Nephron (organoid): Measurements from ENCODE around the gene DCT.

Source experiments
- H3K27ac Mint-ChIP-seq, 3 experiments: 2 replicates each; pipeline ENCODE4 v1.8.0; 2020; ENCODE audit warnings: mixed read lengths in 3 of 3, mild to moderate bottlenecking in 2 of 3, moderate library complexity in 1 of 3
- H3K27me3 Mint-ChIP-seq: 2 replicates; pipeline ENCODE4 v1.8.0; 2021; ENCODE audit warnings: low read depth, mild to moderate bottlenecking, moderate library complexity, mixed read lengths
- H3K36me3 Mint-ChIP-seq: 2 replicates; pipeline ENCODE4 v1.8.0; 2020; ENCODE audit warnings: low read depth, mixed read lengths
- H3K4me1 Mint-ChIP-seq: 2 replicates; pipeline ENCODE4 v1.8.0; 2020; ENCODE audit warnings: mixed read lengths
- H3K4me3 Mint-ChIP-seq, 3 experiments: 2 replicates each; pipeline ENCODE4 v1.8.0; 2020; ENCODE audit warnings: mild to moderate bottlenecking in 3 of 3, mixed read lengths in 3 of 3, moderate library complexity in 2 of 3
- H3K9me3 Mint-ChIP-seq: 2 replicates; pipeline ENCODE4 v1.8.0; 2020; ENCODE audit warnings: mixed read lengths
- TF ChIP-seq, protein P1 (sequence below), 3 experiments: fragments of 200-600 bp; sonication (generic); IDR thresholded peaks; one replicate each; pipeline ENCODE4 v1.5.0; 2021; ENCODE audit warnings: antibody characterized with exemption in 3 of 3; ENCODE audit not compliant: unreplicated experiment in 3 of 3

Gene DCT

DNA sequence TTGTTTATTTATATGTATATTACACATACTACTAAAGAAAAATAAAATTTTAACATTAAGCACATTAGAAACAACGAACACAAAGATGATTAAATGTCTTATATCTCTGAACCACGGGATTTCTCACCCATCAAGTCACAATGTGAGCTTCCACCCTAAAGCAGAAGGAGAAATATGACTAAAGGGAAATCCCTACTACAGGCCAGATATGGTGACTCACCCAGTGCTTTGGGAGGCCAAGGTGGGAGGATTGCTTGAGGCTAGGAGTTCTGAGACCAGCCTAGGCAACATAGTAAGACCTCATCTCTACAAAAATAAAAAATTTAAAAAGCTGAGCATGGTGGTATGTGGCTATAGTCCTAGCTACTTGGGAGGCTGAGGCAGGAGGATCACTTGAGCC lies 24.6 kb downstream of the DCT start:
- Mint-ChIP-seq H3K4me1 (no peaks in the 10 kb centered on the region), H3K9me3 (no peaks in the 10 kb centered on the region), H3K36me3 (no peaks in the 10 kb centered on the region), H3K27me3 (no peaks in the 10 kb centered on the region), H3K4me3 (no peak overlapping the region), H3K27ac (no peak overlapping the region)
- TF ChIP-seq, protein P1, sequence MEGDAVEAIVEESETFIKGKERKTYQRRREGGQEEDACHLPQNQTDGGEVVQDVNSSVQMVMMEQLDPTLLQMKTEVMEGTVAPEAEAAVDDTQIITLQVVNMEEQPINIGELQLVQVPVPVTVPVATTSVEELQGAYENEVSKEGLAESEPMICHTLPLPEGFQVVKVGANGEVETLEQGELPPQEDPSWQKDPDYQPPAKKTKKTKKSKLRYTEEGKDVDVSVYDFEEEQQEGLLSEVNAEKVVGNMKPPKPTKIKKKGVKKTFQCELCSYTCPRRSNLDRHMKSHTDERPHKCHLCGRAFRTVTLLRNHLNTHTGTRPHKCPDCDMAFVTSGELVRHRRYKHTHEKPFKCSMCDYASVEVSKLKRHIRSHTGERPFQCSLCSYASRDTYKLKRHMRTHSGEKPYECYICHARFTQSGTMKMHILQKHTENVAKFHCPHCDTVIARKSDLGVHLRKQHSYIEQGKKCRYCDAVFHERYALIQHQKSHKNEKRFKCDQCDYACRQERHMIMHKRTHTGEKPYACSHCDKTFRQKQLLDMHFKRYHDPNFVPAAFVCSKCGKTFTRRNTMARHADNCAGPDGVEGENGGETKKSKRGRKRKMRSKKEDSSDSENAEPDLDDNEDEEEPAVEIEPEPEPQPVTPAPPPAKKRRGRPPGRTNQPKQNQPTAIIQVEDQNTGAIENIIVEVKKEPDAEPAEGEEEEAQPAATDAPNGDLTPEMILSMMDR (IDR thresholded peaks at IDR 0.05; ENCODE audit: unreplicated experiment in 3 of 3): no peak

DNA sequence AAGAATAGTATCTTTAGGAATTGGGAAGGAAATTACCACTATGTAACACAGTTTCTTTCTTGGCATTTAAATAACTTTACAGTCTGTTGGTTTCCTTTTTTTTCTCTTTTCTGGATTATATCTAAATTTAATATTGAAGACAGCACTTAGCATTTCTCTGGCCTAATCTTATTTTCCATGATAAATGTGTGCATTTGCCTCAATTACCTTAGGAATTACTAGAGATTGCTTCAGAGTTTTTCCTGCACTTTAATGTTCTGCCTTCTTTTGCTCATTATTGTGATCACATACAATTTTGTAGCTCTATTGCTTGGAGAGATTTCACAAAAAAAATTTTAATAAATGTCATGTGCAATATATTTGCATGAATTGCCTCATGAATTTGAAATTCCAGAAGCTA lies 25.1 kb downstream of the DCT start:
- Mint-ChIP-seq H3K9me3 (no peaks in the 10 kb centered on the region), H3K27me3 (no peaks in the 10 kb centered on the region), H3K27ac (no peak overlapping the region), H3K4me1 (no peaks in the 10 kb centered on the region), H3K4me3 (no peak overlapping the region), H3K36me3 (no peaks in the 10 kb centered on the region)
- TF ChIP-seq, protein P1 (IDR thresholded peaks at IDR 0.05; ENCODE audit: unreplicated experiment in 3 of 3): no peak

DNA sequence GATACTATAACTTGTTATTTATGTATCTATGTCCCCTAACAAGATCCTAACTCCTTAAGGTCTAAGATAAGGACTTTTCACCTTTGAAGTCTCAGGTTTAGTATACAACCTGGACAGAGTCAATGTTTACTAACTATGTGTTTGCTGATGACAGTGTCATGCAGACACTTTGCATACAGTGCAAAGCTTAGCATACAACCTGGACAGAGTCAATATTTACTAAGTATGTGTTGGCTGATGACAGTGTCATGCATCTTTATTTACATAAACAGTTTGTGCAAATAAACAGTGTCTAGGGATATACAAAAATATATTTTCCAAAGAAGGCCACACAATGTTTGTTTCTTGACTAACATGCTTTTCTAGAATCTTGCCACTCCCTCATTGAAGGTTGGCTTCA lies 34.7 kb downstream of the DCT start:
- no peaks in the 10 kb centered on the region for H3K9me3 Mint-ChIP-seq
- H3K36me3 Mint-ChIP-seq: no peaks in the 10 kb centered on the region
- H3K4me3 Mint-ChIP-seq: no peak overlapping the region
- no peak overlapping the region for H3K27ac Mint-ChIP-seq
- H3K27me3 Mint-ChIP-seq: no peaks in the 10 kb centered on the region
- TF ChIP-seq, protein P1 (IDR thresholded peaks at IDR 0.05; ENCODE audit: unreplicated experiment in 3 of 3): no peak
- H3K4me1 Mint-ChIP-seq: no peaks in the 10 kb centered on the region

DNA sequence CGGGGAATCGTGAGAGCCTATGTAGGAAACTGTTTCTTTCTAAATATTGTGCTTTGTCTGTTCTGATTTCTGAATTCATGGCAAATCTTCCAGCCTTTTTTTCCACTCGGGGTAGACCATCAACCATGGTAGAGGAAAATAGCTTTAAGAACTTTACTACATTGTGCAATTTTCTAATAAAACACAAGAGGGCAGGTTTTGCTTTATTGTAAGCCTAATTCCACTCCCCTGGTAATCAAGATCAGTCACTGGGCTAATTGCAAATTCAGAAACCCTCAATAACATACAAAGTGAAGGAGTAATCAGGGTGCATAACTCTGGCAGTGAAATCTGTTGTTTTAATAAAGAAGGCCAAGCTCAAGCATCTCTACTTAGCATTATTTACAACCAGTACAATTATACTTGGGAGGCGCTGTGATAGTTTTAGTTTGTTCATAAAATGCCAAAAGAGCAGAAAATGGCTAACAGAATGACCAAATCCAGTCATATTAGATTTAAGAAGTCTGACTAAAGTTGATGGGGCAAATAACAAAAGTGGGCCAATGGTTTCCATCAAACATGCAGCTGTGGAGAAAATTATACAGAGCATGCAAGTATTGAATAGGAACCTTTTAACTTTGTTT lies 43.8 kb downstream of the DCT start:
- Mint-ChIP-seq H3K4me1 (no peaks in the 10 kb centered on the region), H3K36me3 (no peaks in the 10 kb centered on the region), H3K27me3 (peaks cover 5% of the 10 kb centered on the region), H3K27ac (no peak overlapping the region), H3K9me3 (no peaks in the 10 kb centered on the region), H3K4me3 (no peak overlapping the region)
- TF ChIP-seq, protein P1 (IDR thresholded peaks at IDR 0.05; ENCODE audit: unreplicated experiment in 3 of 3): peak; percentile 53 to 64 (median 60)

DNA sequence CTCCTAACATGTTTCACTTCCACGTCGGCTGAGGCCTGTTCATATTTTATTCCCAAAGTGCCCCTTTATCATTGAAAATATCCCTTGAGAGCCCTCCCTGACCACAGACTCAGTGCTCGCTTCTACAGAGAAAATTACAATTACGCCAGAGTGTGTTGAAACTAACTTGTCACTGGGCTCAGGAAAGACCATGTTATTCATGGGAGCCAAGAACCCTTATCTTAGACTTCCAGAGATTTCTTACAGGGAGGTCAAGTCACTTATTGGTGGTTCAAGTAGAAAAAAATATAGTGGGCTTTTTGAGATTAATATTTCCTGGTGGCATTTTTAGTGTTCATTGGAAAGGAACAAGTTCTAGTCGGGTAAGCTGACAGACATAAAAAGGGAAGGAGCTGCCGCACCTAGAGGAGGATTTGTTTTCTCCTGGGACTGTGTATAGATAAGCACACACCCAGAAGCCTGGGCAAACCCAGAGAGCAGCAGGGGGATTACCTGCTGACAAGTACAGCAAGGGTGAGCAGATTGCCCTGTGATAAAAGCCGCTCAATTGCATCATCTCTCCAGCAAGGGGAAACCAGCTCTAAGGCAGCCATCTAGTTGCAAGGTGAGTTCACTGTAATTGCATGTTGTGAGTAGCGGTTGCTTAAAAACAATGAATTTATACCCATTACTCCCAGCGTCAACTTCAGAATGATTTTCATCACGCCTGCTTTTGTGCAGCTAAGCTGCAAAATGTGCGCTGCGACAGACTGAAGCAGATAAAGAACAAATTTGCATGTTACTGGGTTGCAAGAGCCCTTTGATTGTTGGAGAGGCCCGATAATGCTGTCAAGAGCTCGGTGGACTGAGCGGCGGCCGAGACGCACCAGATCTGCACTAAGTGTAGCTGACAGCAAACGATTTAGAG lies 46.2 kb downstream of the DCT start:
- TF ChIP-seq, protein P1 (IDR thresholded peaks at IDR 0.05; ENCODE audit: unreplicated experiment in 3 of 3): no peak
- H3K4me3 Mint-ChIP-seq: no peak overlapping the region
- H3K36me3 Mint-ChIP-seq: no peaks in the 10 kb centered on the region
- H3K27me3 Mint-ChIP-seq: no peaks in the 10 kb centered on the region
- H3K4me1 Mint-ChIP-seq: no peaks in the 10 kb centered on the region
- peak overlapping the region in 1 of 3 experiments; percentile 54 for H3K27ac Mint-ChIP-seq
- no peaks in the 10 kb centered on the region for H3K9me3 Mint-ChIP-seq
